Measurements from ENCODE around the gene MOGAT1. TPM values are rescaled to one million over a fixed set of nuclear protein-coding genes. Genes with fewer than 3 reads are reported as not detected.

The MOGAT1 gene
- total and polyA plus RNA-seq, 2 experiments from 2014 or later, result not detected

DNA sequence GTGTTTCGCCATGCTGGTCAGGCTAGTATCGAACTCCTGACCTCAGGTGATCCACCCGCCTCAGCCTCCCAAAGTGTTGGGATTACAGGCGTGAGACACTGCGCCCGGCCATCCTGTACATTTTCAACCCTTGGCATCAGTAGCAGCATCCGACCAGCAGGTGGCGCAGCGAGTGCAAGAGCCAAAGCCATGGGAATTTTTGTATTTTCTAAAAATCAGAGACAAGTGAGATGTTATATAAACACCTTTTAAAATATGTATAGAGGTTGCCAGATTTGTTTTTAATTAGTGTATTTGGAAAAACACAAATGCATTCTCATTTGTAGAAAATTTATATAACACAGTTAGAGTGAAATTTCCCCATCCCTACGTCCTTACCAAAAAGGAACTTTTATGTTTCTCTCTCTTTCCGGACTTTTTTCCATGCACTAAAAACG, 36.8 kb downstream of the MOGAT1 start:
- H3K4me2 ChIP-seq (ENCODE audit: unreplicated experiment), result peak overlapping the region; percentile 80

GRCh38 chr2:222709191-222709891, 37.9 kb downstream of the MOGAT1 start:
- Histone ChIP-seq H3K27ac (peak overlapping the region; percentile 92), H3K9me3 (ENCODE audit: low read depth) (no peaks in the 10 kb centered on the region), H3K9ac (peak overlapping the region; percentile 74), H3K36me3 (ENCODE audit: low read depth) (no peaks in the 10 kb centered on the region), H2AFZ (peak overlapping the region; percentile 73), H3K79me2 (ENCODE audit: insufficient read depth) (no peaks in the 10 kb centered on the region), H3K9me2 (ENCODE audit: insufficient read depth) (no peaks in the 10 kb centered on the region), H4K20me1 (ENCODE audit: insufficient read depth) (no peaks in the 10 kb centered on the region), H3K4me3 (peak overlapping the region; percentile 63), H3K4me2 (ENCODE audit: unreplicated experiment) (peak overlapping the region; percentile 80), H3F3A (ENCODE audit: insufficient read depth) (peaks cover 25% of the 10 kb centered on the region), H3K4me1 (ENCODE audit: insufficient read depth) (peaks cover 25% of the 10 kb centered on the region), H3K27me3 (replicated peaks; ENCODE audit: insufficient read depth) (no peaks in the 10 kb centered on the region)
- DNase-seq, result peak; percentile 98
- TF ChIP-seq EZH2 (IDR thresholded peaks at IDR 0.05; ENCODE audit: insufficient read depth, poor library complexity, severe bottlenecking) (no peak), EZH2phosphoT487 (IDR thresholded peaks at IDR 0.05; ENCODE audit: insufficient read depth, low read depth) (no peak)
- WGBS, 2 experiments (ENCODE audit: low coverage in 1 of 2, low lambda C conversion rate in 2 of 2, missing lambda C conversion rate in 2 of 2), result 2 to 4% methylated on average over 16 of the region's 16 CpGs
- in situ Hi-C loops (cut with MboI), result no loop called here

More for the DNA sequence above, 36.8 kb downstream of the MOGAT1 start:
- H3K9me2 ChIP-seq (ENCODE audit: insufficient read depth), result no peaks in the 10 kb centered on the region
- no peak for TF ChIP-seq EZH2 (IDR thresholded peaks at IDR 0.05; ENCODE audit: insufficient read depth, poor library complexity, severe bottlenecking)
- TF ChIP-seq EZH2phosphoT487 (IDR thresholded peaks at IDR 0.05; ENCODE audit: insufficient read depth, low read depth), result no peak
- in situ Hi-C loops (cut with MboI), result no loop called here
- H2AFZ ChIP-seq, result peak overlapping the region; percentile 38; the same call in 1 of the 2 replicates
- no peaks in the 10 kb centered on the region for H3K27me3 ChIP-seq (replicated peaks; ENCODE audit: insufficient read depth)
- peak overlapping the region; percentile 74 for H3K9ac ChIP-seq
- no peaks in the 10 kb centered on the region for H3K9me3 ChIP-seq (ENCODE audit: low read depth)
- H4K20me1 ChIP-seq (ENCODE audit: insufficient read depth), result no peaks in the 10 kb centered on the region
- 13 to 15% methylated on average over 12 of the region's 12 CpGs for WGBS, 2 experiments (ENCODE audit: low coverage in 1 of 2, low lambda C conversion rate in 2 of 2, missing lambda C conversion rate in 2 of 2)
- H3K36me3 ChIP-seq (ENCODE audit: low read depth), result no peaks in the 10 kb centered on the region
- no peaks in the 10 kb centered on the region for H3K79me2 ChIP-seq (ENCODE audit: insufficient read depth)
- H3F3A ChIP-seq (ENCODE audit: insufficient read depth), result peaks cover 30% of the 10 kb centered on the region
- H3K4me1 ChIP-seq (ENCODE audit: insufficient read depth), result peaks cover 32% of the 10 kb centered on the region
- H3K4me3 ChIP-seq, result peak overlapping the region; percentile 63; the same call in 1 of the 2 replicates
- peak; percentile 84 for DNase-seq
- peak overlapping the region; percentile 92 for H3K27ac ChIP-seq

GRCh38 chr2:222710736-222711135, 39.3 kb downstream of the MOGAT1 start:
- no peaks in the 10 kb centered on the region for H3K9me3 ChIP-seq (ENCODE audit: low read depth)
- in situ Hi-C loops (cut with MboI), result no loop called here

DNA sequence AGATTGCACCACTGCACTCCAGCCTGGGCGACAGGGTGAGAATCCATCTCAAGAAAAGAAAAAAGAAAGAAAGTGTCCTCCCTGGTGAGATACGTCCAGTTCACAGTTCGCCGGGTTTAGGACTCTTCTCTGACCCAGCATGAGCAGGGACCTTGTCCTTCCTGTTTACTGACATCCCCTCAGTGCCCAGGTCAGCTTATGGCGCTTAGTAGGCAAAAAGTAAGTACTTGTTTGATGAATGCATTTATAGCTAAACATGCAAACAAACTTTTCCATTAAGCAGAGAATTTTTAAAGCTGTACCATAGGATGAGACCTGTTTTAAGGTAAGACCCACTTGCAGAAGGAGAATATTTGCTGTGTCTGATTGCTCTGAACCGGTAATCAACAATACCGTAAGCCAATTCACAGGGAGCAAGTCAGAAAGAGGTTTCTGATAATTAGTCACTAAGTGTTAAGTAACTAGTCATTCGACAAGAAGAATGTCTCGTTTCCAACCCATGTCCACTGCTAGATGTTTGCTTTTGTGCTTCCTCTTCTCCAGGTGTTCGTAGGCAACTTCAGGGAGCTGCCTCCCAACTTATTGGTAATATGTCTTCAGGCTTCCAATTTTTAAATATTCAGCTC, 40.0 kb downstream of the MOGAT1 start:
- H3K4me3 ChIP-seq, result no peak overlapping the region
- 88 to 92% methylated on average over 10 of the region's 10 CpGs for WGBS, 2 experiments (ENCODE audit: low coverage in 1 of 2, low lambda C conversion rate in 2 of 2, missing lambda C conversion rate in 2 of 2)
- H3K27ac ChIP-seq, result no peak overlapping the region
- H3K79me2 ChIP-seq (ENCODE audit: insufficient read depth), result no peaks in the 10 kb centered on the region
- no peak for DNase-seq
- H3K36me3 ChIP-seq (ENCODE audit: low read depth), result no peaks in the 10 kb centered on the region
- H3K9me2 ChIP-seq (ENCODE audit: insufficient read depth), result no peaks in the 10 kb centered on the region
- H2AFZ ChIP-seq, result no peak overlapping the region
- H3F3A ChIP-seq (ENCODE audit: insufficient read depth), result peaks cover 25% of the 10 kb centered on the region
- no peaks in the 10 kb centered on the region for H3K27me3 ChIP-seq (replicated peaks; ENCODE audit: insufficient read depth)
- peaks cover 25% of the 10 kb centered on the region for H3K4me1 ChIP-seq (ENCODE audit: insufficient read depth)
- H3K9me3 ChIP-seq (ENCODE audit: low read depth), result no peaks in the 10 kb centered on the region
- H4K20me1 ChIP-seq (ENCODE audit: insufficient read depth), result no peaks in the 10 kb centered on the region
- in situ Hi-C loops (cut with MboI), result no loop called here
- H3K9ac ChIP-seq, result no peak overlapping the region
- TF ChIP-seq EZH2phosphoT487 (IDR thresholded peaks at IDR 0.05; ENCODE audit: insufficient read depth, low read depth) (no peak), EZH2 (IDR thresholded peaks at IDR 0.05; ENCODE audit: insufficient read depth, poor library complexity, severe bottlenecking) (no peak)
- no peak overlapping the region for H3K4me2 ChIP-seq (ENCODE audit: unreplicated experiment)

More at GRCh38 chr2:222710736-222711135, 39.3 kb downstream of the MOGAT1 start:
- peaks cover 25% of the 10 kb centered on the region for H3F3A ChIP-seq (ENCODE audit: insufficient read depth)
- peaks cover 25% of the 10 kb centered on the region for H3K4me1 ChIP-seq (ENCODE audit: insufficient read depth)
- no peaks in the 10 kb centered on the region for H3K27me3 ChIP-seq (replicated peaks; ENCODE audit: insufficient read depth)
- no peaks in the 10 kb centered on the region for H4K20me1 ChIP-seq (ENCODE audit: insufficient read depth)
- TF ChIP-seq EZH2phosphoT487 (IDR thresholded peaks at IDR 0.05; ENCODE audit: insufficient read depth, low read depth), result no peak
- no peak for TF ChIP-seq EZH2 (IDR thresholded peaks at IDR 0.05; ENCODE audit: insufficient read depth, poor library complexity, severe bottlenecking)
- H3K79me2 ChIP-seq (ENCODE audit: insufficient read depth), result no peaks in the 10 kb centered on the region
- H3K4me2 ChIP-seq (ENCODE audit: unreplicated experiment), result no peak overlapping the region
- no peak for DNase-seq
- no peak overlapping the region for H3K9ac ChIP-seq
- H3K27ac ChIP-seq, result no peak overlapping the region
- H3K4me3 ChIP-seq, result no peak overlapping the region
- 84 to 86% methylated on average over 3 of the region's 3 CpGs for WGBS, 2 experiments (ENCODE audit: low coverage in 1 of 2, low lambda C conversion rate in 2 of 2, missing lambda C conversion rate in 2 of 2)
- H3K36me3 ChIP-seq (ENCODE audit: low read depth), result no peaks in the 10 kb centered on the region
- no peaks in the 10 kb centered on the region for H3K9me2 ChIP-seq (ENCODE audit: insufficient read depth)
- no peak overlapping the region for H2AFZ ChIP-seq
